Upper lobe of left lung (tissue), 4 donors: ENCODE results near the gene AP3B2.

Experiments used
- EP300 ChIP-seq, 4 donors: sonication (generic); formaldehyde crosslinking; IDR thresholded peaks; one replicate each; pipeline ENCODE4 v1.5.1; 2017; ENCODE audit warnings: antibody characterized with exemption in 4 of 4, control low read depth in 2 of 4
- POLR2A ChIP-seq, 4 donors: fragments of 450-650 bp; IDR thresholded peaks; one replicate each; pipeline ENCODE4 v1.5.1; 2016 to 2017; ENCODE audit warnings: antibody characterized with exemption in 4 of 4, mild to moderate bottlenecking in 2 of 4
- POLR2AphosphoS5 ChIP-seq, 2 donors: sonication (generic); formaldehyde crosslinking; IDR thresholded peaks; one replicate each; pipeline ENCODE4 v1.5.1; 2017; ENCODE audit warnings: antibody characterized with exemption in 2 of 2
- TF ChIP-seq, protein P1 (sequence below), 6 experiments: fragments of 450-650 bp in 4 of 6; fragments of 200-600 bp in 2 of 6; sonication (generic) in 2 of 6; IDR thresholded peaks; one replicate each; pipeline ENCODE4 v1.5.1; 2016 to 2019; ENCODE audit warnings: antibody characterized with exemption in 6 of 6

DNA sequence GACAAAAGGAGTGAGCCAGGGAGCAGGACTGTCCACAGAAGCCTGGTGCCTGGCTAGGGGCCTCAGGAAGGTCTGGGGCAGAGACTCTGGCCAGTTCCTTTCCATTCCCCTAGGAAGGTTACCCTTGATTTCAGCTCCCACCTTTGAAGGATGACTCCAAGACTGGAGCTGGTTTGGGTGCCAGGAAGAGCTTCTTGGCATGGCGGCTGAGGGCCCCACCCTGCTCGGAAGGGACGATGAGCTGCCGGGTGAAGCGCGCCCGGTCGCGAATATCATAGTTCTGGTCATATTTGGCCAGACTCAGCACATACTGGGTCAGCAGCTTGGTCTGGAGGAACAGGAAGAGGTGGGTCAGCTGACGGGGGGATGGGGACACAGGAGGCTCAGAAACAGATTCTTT, 43.1 kb downstream of the AP3B2 start:
- TF ChIP-seq POLR2AphosphoS5 (IDR thresholded peaks at IDR 0.05) (no peak), POLR2A (IDR thresholded peaks at IDR 0.05) (no peak), EP300 (IDR thresholded peaks at IDR 0.05) (no peak)
- TF ChIP-seq, protein P1, sequence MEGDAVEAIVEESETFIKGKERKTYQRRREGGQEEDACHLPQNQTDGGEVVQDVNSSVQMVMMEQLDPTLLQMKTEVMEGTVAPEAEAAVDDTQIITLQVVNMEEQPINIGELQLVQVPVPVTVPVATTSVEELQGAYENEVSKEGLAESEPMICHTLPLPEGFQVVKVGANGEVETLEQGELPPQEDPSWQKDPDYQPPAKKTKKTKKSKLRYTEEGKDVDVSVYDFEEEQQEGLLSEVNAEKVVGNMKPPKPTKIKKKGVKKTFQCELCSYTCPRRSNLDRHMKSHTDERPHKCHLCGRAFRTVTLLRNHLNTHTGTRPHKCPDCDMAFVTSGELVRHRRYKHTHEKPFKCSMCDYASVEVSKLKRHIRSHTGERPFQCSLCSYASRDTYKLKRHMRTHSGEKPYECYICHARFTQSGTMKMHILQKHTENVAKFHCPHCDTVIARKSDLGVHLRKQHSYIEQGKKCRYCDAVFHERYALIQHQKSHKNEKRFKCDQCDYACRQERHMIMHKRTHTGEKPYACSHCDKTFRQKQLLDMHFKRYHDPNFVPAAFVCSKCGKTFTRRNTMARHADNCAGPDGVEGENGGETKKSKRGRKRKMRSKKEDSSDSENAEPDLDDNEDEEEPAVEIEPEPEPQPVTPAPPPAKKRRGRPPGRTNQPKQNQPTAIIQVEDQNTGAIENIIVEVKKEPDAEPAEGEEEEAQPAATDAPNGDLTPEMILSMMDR (IDR thresholded peaks at IDR 0.05): no peak
